GM23338 (cell line): ENCODE data around the gene MACO1.

Experiments used
- CREB1 ChIP-seq: fragments of 250-450 bp; sonication (Bioruptor Pico); IDR thresholded peaks from 2 replicates; pipeline ENCODE4 v1.5.0; 2020; ENCODE audit warnings: low read depth, mild to moderate bottlenecking, moderate library complexity
- EZH2 ChIP-seq: fragments of 200-600 bp; sonication (generic); IDR thresholded peaks from one replicate; pipeline ENCODE4 v1.8.0; 2017; ENCODE audit warnings: antibody characterized with exemption, mild to moderate bottlenecking, low read depth; ENCODE audit not compliant: unreplicated experiment
- EZH2phosphoT487 ChIP-seq: fragments of 200-600 bp; sonication (generic); IDR thresholded peaks from one replicate; pipeline ENCODE4 v1.8.1; 2018; ENCODE audit warnings: antibody characterized with exemption; ENCODE audit not compliant: unreplicated experiment
- JUNB ChIP-seq: IDR thresholded peaks from one replicate; pipeline ENCODE4 v1.6.1; 2016; ENCODE audit warnings: antibody characterized with exemption; ENCODE audit not compliant: unreplicated experiment
- NANOG ChIP-seq: IDR thresholded peaks from 2 replicates; pipeline ENCODE4 v1.6.1; 2016; ENCODE audit warnings: antibody characterized with exemption, borderline replicate concordance
- POLR2AphosphoS5 ChIP-seq: IDR thresholded peaks from 2 replicates; pipeline ENCODE4 v1.6.1; 2016; ENCODE audit warnings: antibody characterized with exemption, low read depth
- STAT1 ChIP-seq: IDR thresholded peaks from one replicate; pipeline ENCODE4 v1.6.1; 2016; ENCODE audit warnings: antibody characterized with exemption; ENCODE audit not compliant: unreplicated experiment
- ZNF114 ChIP-seq: fragments of 250-450 bp; sonication (Bioruptor Pico); IDR thresholded peaks from 2 replicates; pipeline ENCODE4 v1.5.0; 2020; ENCODE audit warnings: mild to moderate bottlenecking, moderate library complexity
- ZNF331 ChIP-seq: fragments of 250-450 bp; sonication (Bioruptor Pico); IDR thresholded peaks from 2 replicates; pipeline ENCODE4 v1.5.0; 2020; ENCODE audit warnings: low read depth, mild to moderate bottlenecking, moderate library complexity
- TF ChIP-seq, protein P1 (sequence below), 2 experiments: fragments of 200-600 bp in 1 of 2; sonication (generic) in 1 of 2; conservative IDR thresholded peaks; 2 replicates each; pipeline versions ENCODE4 v1.5.1 to v1.6.1; 2016 to 2017; ENCODE audit warnings: antibody characterized with exemption in 2 of 2, low read depth in 2 of 2, mild to moderate bottlenecking in 2 of 2, moderate library complexity in 1 of 2
- TF ChIP-seq, protein P2 (sequence below): IDR thresholded peaks from one replicate; pipeline ENCODE4 v1.6.1; 2018; ENCODE audit warnings: antibody characterized with exemption; ENCODE audit not compliant: unreplicated experiment
- TF ChIP-seq, protein P3 (sequence below): IDR thresholded peaks from 2 replicates; pipeline ENCODE4 v1.6.1; 2016; ENCODE audit warnings: antibody characterized with exemption

DNA sequence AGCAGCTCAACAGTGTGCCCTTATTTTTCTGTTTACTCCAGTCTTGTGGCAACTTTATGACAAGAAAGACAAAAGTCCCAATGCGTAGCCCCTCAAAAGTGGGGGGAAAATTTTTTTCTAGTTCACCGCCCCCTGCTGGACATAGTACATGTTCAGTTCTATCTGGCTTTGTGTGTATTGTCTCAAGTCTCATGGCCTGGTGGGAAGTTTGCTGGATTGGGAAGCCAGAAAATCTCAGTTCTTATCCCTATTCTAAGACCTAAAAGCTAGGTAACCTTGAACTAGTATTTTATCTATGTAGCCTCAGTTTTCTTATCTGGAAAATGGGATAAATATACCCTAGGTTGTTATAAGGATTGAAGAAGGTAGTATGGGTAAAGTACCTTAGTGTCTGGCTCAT, 56.9 kb downstream of the MACO1 start:
- TF ChIP-seq, protein P1, sequence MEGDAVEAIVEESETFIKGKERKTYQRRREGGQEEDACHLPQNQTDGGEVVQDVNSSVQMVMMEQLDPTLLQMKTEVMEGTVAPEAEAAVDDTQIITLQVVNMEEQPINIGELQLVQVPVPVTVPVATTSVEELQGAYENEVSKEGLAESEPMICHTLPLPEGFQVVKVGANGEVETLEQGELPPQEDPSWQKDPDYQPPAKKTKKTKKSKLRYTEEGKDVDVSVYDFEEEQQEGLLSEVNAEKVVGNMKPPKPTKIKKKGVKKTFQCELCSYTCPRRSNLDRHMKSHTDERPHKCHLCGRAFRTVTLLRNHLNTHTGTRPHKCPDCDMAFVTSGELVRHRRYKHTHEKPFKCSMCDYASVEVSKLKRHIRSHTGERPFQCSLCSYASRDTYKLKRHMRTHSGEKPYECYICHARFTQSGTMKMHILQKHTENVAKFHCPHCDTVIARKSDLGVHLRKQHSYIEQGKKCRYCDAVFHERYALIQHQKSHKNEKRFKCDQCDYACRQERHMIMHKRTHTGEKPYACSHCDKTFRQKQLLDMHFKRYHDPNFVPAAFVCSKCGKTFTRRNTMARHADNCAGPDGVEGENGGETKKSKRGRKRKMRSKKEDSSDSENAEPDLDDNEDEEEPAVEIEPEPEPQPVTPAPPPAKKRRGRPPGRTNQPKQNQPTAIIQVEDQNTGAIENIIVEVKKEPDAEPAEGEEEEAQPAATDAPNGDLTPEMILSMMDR (conservative IDR thresholded peaks at IDR 0.05; ENCODE audit: low read depth in 2 of 2): peak; percentile 61 to 78
- no peak for TF ChIP-seq ZNF114 (CRISPR knock-in tag)
- no peak for TF ChIP-seq EZH2
- TF ChIP-seq, protein P2, sequence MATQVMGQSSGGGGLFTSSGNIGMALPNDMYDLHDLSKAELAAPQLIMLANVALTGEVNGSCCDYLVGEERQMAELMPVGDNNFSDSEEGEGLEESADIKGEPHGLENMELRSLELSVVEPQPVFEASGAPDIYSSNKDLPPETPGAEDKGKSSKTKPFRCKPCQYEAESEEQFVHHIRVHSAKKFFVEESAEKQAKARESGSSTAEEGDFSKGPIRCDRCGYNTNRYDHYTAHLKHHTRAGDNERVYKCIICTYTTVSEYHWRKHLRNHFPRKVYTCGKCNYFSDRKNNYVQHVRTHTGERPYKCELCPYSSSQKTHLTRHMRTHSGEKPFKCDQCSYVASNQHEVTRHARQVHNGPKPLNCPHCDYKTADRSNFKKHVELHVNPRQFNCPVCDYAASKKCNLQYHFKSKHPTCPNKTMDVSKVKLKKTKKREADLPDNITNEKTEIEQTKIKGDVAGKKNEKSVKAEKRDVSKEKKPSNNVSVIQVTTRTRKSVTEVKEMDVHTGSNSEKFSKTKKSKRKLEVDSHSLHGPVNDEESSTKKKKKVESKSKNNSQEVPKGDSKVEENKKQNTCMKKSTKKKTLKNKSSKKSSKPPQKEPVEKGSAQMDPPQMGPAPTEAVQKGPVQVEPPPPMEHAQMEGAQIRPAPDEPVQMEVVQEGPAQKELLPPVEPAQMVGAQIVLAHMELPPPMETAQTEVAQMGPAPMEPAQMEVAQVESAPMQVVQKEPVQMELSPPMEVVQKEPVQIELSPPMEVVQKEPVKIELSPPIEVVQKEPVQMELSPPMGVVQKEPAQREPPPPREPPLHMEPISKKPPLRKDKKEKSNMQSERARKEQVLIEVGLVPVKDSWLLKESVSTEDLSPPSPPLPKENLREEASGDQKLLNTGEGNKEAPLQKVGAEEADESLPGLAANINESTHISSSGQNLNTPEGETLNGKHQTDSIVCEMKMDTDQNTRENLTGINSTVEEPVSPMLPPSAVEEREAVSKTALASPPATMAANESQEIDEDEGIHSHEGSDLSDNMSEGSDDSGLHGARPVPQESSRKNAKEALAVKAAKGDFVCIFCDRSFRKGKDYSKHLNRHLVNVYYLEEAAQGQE: no peak
- TF ChIP-seq CREB1 (CRISPR knock-in tag): no peak
- TF ChIP-seq POLR2AphosphoS5: no peak
- no peak for TF ChIP-seq EZH2phosphoT487
- no peak for TF ChIP-seq STAT1
- TF ChIP-seq, protein P3, sequence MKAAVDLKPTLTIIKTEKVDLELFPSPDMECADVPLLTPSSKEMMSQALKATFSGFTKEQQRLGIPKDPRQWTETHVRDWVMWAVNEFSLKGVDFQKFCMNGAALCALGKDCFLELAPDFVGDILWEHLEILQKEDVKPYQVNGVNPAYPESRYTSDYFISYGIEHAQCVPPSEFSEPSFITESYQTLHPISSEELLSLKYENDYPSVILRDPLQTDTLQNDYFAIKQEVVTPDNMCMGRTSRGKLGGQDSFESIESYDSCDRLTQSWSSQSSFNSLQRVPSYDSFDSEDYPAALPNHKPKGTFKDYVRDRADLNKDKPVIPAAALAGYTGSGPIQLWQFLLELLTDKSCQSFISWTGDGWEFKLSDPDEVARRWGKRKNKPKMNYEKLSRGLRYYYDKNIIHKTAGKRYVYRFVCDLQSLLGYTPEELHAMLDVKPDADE: no peak
- no peak for TF ChIP-seq NANOG
- TF ChIP-seq JUNB: no peak
- no peak for TF ChIP-seq ZNF331
